ENCODE measurements around the gene MAGEF1.

The MAGEF1 gene

GRCh38 chr3:184691397-184692231 lies 20.2 kb downstream of the MAGEF1 start:
- no peak for DNase-seq
- no peak for TF ChIP-seq CTCF (IDR thresholded peaks at IDR 0.05; ENCODE audit: low read depth, low read length)
- no peak overlapping the region for H3K4me3 ChIP-seq (ENCODE audit: low read depth, low read length)
- H3K4me1 ChIP-seq = peaks cover 20% of the 10 kb centered on the region
- H3K9me3 ChIP-seq = no peaks in the 10 kb centered on the region
- H3K36me3 ChIP-seq = no peaks in the 10 kb centered on the region
- no peaks in the 10 kb centered on the region for H3K27me3 ChIP-seq

GRCh38 chr3:184690192-184690883 lies 21.5 kb downstream of the MAGEF1 start:
- no peak overlapping the region for H3K4me3 ChIP-seq (ENCODE audit: low read depth, low read length)
- H3K36me3 ChIP-seq = no peaks in the 10 kb centered on the region
- H3K4me1 ChIP-seq = peaks cover 17% of the 10 kb centered on the region
- no peak for TF ChIP-seq CTCF (IDR thresholded peaks at IDR 0.05; ENCODE audit: low read depth, low read length)
- no peak for DNase-seq
- no peaks in the 10 kb centered on the region for H3K9me3 ChIP-seq
- no peaks in the 10 kb centered on the region for H3K27me3 ChIP-seq

- no peaks in the 10 kb centered on the region for H3K9me3 ChIP-seq
- DNase-seq = no peak
- no peak for TF ChIP-seq CTCF (IDR thresholded peaks at IDR 0.05; ENCODE audit: low read depth, low read length)
- no peaks in the 10 kb centered on the region for H3K36me3 ChIP-seq
- no peaks in the 10 kb centered on the region for H3K27me3 ChIP-seq
- H3K4me3 ChIP-seq (ENCODE audit: low read depth, low read length) = no peak overlapping the region
- H3K4me1 ChIP-seq = peaks cover 12% of the 10 kb centered on the region
These were observed 23.0 kb downstream of the MAGEF1 start for GRCh38 chr3:184688882-184689271.

- Histone ChIP-seq H3K36me3 (no peaks in the 10 kb centered on the region), H3K9me3 (no peaks in the 10 kb centered on the region), H3K4me1 (peaks cover 8% of the 10 kb centered on the region), H3K27me3 (no peaks in the 10 kb centered on the region), H3K4me3 (ENCODE audit: low read depth, low read length) (no peak overlapping the region)
- no peak for DNase-seq
- TF ChIP-seq CTCF (IDR thresholded peaks at IDR 0.05; ENCODE audit: low read depth, low read length) = no peak
These were observed 23.5 kb downstream of the MAGEF1 start for GRCh38 chr3:184688251-184688881.

- DNase-seq = no peak
- Histone ChIP-seq H3K9me3 (no peaks in the 10 kb centered on the region), H3K27me3 (no peaks in the 10 kb centered on the region), H3K36me3 (no peaks in the 10 kb centered on the region), H3K4me1 (peaks cover 5% of the 10 kb centered on the region), H3K4me3 (ENCODE audit: low read depth, low read length) (no peak overlapping the region)
- TF ChIP-seq CTCF (IDR thresholded peaks at IDR 0.05; ENCODE audit: low read depth, low read length) = no peak
These were observed 24.4 kb downstream of the MAGEF1 start for GRCh38 chr3:184687363-184688015.
